GM18870 (cell line): ENCODE measurements around the gene TMPRSS3.

ENCODE experiments used
- ATAC-seq: cut with Tn5 transposase; IDR thresholded peaks from one replicate; pipeline ENCODE4 v1.9.1; 2021; ENCODE audit warnings: moderate library complexity; ENCODE audit not compliant: unreplicated experiment

TMPRSS3 gene

GRCh38 chr21:42429021-42429420 lies 33.2 kb upstream of the TMPRSS3 start:
- ATAC-seq = no peak

- no peak for ATAC-seq
Observed at GRCh38 chr21:42427809-42428419, 32.1 kb upstream of the TMPRSS3 start.

GRCh38 chr21:42426876-42427480 lies 31.1 kb upstream of the TMPRSS3 start:
- no peak for ATAC-seq

- ATAC-seq = no peak
Observed at GRCh38 chr21:42426424-42426823, 30.6 kb upstream of the TMPRSS3 start.

GRCh38 chr21:42425591-42425990 lies 29.7 kb upstream of the TMPRSS3 start:
- ATAC-seq = no peak

GRCh38 chr21:42424914-42425541 lies 29.2 kb upstream of the TMPRSS3 start:
- no peak for ATAC-seq

GRCh38 chr21:42423685-42424084 lies 27.8 kb upstream of the TMPRSS3 start:
- no peak for ATAC-seq

- ATAC-seq = peak; percentile 62
Observed at GRCh38 chr21:42423197-42423675, 27.4 kb upstream of the TMPRSS3 start.

- ATAC-seq = no peak
Observed at GRCh38 chr21:42421018-42421793, 25.4 kb upstream of the TMPRSS3 start.

GRCh38 chr21:42419845-42420244 lies 24.0 kb upstream of the TMPRSS3 start:
- no peak for ATAC-seq

GRCh38 chr21:42418886-42419285 lies 23.0 kb upstream of the TMPRSS3 start:
- no peak for ATAC-seq

- no peak for ATAC-seq
Observed at GRCh38 chr21:42417533-42417932, 21.7 kb upstream of the TMPRSS3 start.

- peak; percentile 76 for ATAC-seq
Observed at GRCh38 chr21:42414928-42415769, 19.3 kb upstream of the TMPRSS3 start.

- no peak for ATAC-seq
Observed at GRCh38 chr21:42414553-42414927, 18.7 kb upstream of the TMPRSS3 start.

GRCh38 chr21:42414066-42414465 lies 18.2 kb upstream of the TMPRSS3 start:
- ATAC-seq = no peak

GRCh38 chr21:42413500-42413899 lies 17.6 kb upstream of the TMPRSS3 start:
- ATAC-seq = no peak

- no peak for ATAC-seq
Observed at GRCh38 chr21:42413093-42413492, 17.2 kb upstream of the TMPRSS3 start.

- no peak for ATAC-seq
Observed at GRCh38 chr21:42412636-42412933, 16.7 kb upstream of the TMPRSS3 start.

GRCh38 chr21:42411891-42412635 lies 16.2 kb upstream of the TMPRSS3 start:
- ATAC-seq = no peak

- no peak for ATAC-seq
Observed at GRCh38 chr21:42411197-42411869, 15.5 kb upstream of the TMPRSS3 start.
